D721Med (cell line): ENCODE results near the gene TP53BP2.
"Not testable (repeated sequence)": the region's sequence is repeated elsewhere in the genome, so short reads cannot be mapped to it uniquely, and the experiment has no call there.

Experiments used
- DNase-seq: peaks from one replicate; pipeline ENCODE4 v3.0.0; 2011; ENCODE audit warnings: low spot score; ENCODE audit not compliant: insufficient read length
- FAIRE-seq: peaks from 2 replicates; lab custom pipeline; 2011; peaks lifted over from hg19 to GRCh38; lab: Jason Lieb, UNC
- CTCF ChIP-seq: IDR thresholded peaks from 2 replicates; pipeline ENCODE4 v1.5.1; 2012; ENCODE audit warnings: mild to moderate bottlenecking, control low read depth; ENCODE audit not compliant: insufficient read depth; ENCODE audit errors: missing control alignments

The TP53BP2 gene

GRCh38 chr1:223845810-223846682 lies at the start of gene TP53BP2:
TSS of gene TP53BP2 (minus strand) at chr1:223845947. CDS start at chr1:223845680, 267 bp downstream.
- peak; percentile 76 for TF ChIP-seq CTCF
- DNase-seq (peak; percentile 56), FAIRE-seq (no peak)

- FAIRE-seq, DNase-seq: not testable (repeated sequence)
Observed at GRCh38 chr1:223890494-223890893, 44.7 kb upstream of the TP53BP2 start.

- not testable (repeated sequence) for FAIRE-seq, DNase-seq
Observed at GRCh38 chr1:223889319-223889718, 43.6 kb upstream of the TP53BP2 start.

GRCh38 chr1:223887747-223888418 lies 42.1 kb upstream of the TP53BP2 start:
- FAIRE-seq (peak; percentile 83), DNase-seq (no peak)
- TF ChIP-seq CTCF: no peak

GRCh38 chr1:223886516-223886921 lies 40.8 kb upstream of the TP53BP2 start:
- no peak for TF ChIP-seq CTCF

GRCh38 chr1:223885614-223886013 lies 39.9 kb upstream of the TP53BP2 start:
- no peak for DNase-seq
- TF ChIP-seq CTCF: no peak
- FAIRE-seq: no peak

More at GRCh38 chr1:223886516-223886921, 40.8 kb upstream of the TP53BP2 start:
- FAIRE-seq (no peak), DNase-seq (no peak)

- TF ChIP-seq CTCF: no peak
- FAIRE-seq: peak; percentile 94
- DNase-seq: no peak
Observed at GRCh38 chr1:223878598-223879325, 33.0 kb upstream of the TP53BP2 start.

- DNase-seq (no peak), FAIRE-seq (peak; percentile 63)
- TF ChIP-seq CTCF: no peak
Observed at GRCh38 chr1:223877804-223878203, 32.1 kb upstream of the TP53BP2 start.
